ENCODE results near the gene GPER1.
A peak's percentile ranks its signal among the peaks of the same experiment; 100 is the strongest.
"Not testable (repeated sequence)": the region's sequence is repeated elsewhere in the genome, so short reads cannot be mapped to it uniquely, and the experiment has no call there.

GPER1 gene

GRCh38 chr7:1121886-1122831 lies 34.2 kb downstream of the GPER1 start:
- no peak for DNase-seq

GRCh38 chr7:1122832-1123501 lies 35.1 kb downstream of the GPER1 start:
- no peak for DNase-seq

- peak; percentile 60 to 63 for DNase-seq
Observed at GRCh38 chr7:1123715-1124114, 35.8 kb downstream of the GPER1 start.

- no peak for DNase-seq
Observed at GRCh38 chr7:1124164-1124563, 36.3 kb downstream of the GPER1 start.

- no peak for DNase-seq
Observed at GRCh38 chr7:1124816-1125602, 37.1 kb downstream of the GPER1 start.

GRCh38 chr7:1125603-1125969 lies 37.7 kb downstream of the GPER1 start:
- DNase-seq = no peak

- DNase-seq = no peak
Observed at GRCh38 chr7:1127001-1127400, 39.1 kb downstream of the GPER1 start.

GRCh38 chr7:1129431-1129830 lies 41.5 kb downstream of the GPER1 start:
- no peak for DNase-seq

- no peak for DNase-seq
Observed at GRCh38 chr7:1130021-1130990, 42.4 kb downstream of the GPER1 start.

- DNase-seq = no peak
Observed at GRCh38 chr7:1131471-1132265, 43.8 kb downstream of the GPER1 start.

- no peak for DNase-seq
Observed at GRCh38 chr7:1134951-1135350, 47.0 kb downstream of the GPER1 start.

GRCh38 chr7:1136841-1137516 lies 49.1 kb downstream of the GPER1 start:
- no peak for DNase-seq

- no peak for DNase-seq
Observed at GRCh38 chr7:1137517-1138167, 49.7 kb downstream of the GPER1 start.

- no peak for DNase-seq
Observed at GRCh38 chr7:1140476-1141104, 52.7 kb downstream of the GPER1 start.

- DNase-seq = no peak
Observed at GRCh38 chr7:1141651-1142050, 53.7 kb downstream of the GPER1 start.

- DNase-seq = no peak
Observed at GRCh38 chr7:1142051-1142635, 54.2 kb downstream of the GPER1 start.

GRCh38 chr7:1143031-1143430 lies 55.1 kb downstream of the GPER1 start:
- not testable (repeated sequence) for DNase-seq
